GM19395 (cell line): ENCODE data around the gene ARFGEF2.
"Not testable (repeated sequence)": the region's sequence is repeated elsewhere in the genome, so short reads cannot be mapped to it uniquely, and the experiment has no call there.

ENCODE experiments used
- ATAC-seq: cut with Tn5 transposase; IDR thresholded peaks from one replicate; pipeline ENCODE4 v1.9.1; 2021; ENCODE audit warnings: mild to moderate bottlenecking, moderate library complexity; ENCODE audit not compliant: unreplicated experiment

Gene ARFGEF2

GRCh38 chr20:48926821-48927220 lies 5.3 kb downstream of the ARFGEF2 start:
- no peak for ATAC-seq

GRCh38 chr20:48928832-48929725 lies 7.6 kb downstream of the ARFGEF2 start:
- no peak for ATAC-seq

- ATAC-seq, result no peak
Measured at GRCh38 chr20:48930035-48930434, 8.5 kb downstream of the ARFGEF2 start.

- ATAC-seq, result no peak
Measured at GRCh38 chr20:48930878-48931277, 9.4 kb downstream of the ARFGEF2 start.

- no peak for ATAC-seq
Measured at GRCh38 chr20:48931527-48932374, 10.2 kb downstream of the ARFGEF2 start.

- no peak for ATAC-seq
Measured at GRCh38 chr20:48932375-48932941, 10.9 kb downstream of the ARFGEF2 start.

- ATAC-seq, result no peak
Measured at GRCh38 chr20:48933017-48933766, 11.7 kb downstream of the ARFGEF2 start.

- ATAC-seq, result not testable (repeated sequence)
Measured at GRCh38 chr20:48934273-48934877, 12.9 kb downstream of the ARFGEF2 start.

- ATAC-seq, result not testable (repeated sequence)
Measured at GRCh38 chr20:48934966-48935365, 13.5 kb downstream of the ARFGEF2 start.

- ATAC-seq, result not testable (repeated sequence)
Measured at GRCh38 chr20:48936178-48936577, 14.7 kb downstream of the ARFGEF2 start.

- no peak for ATAC-seq
Measured at GRCh38 chr20:48937674-48938073, 16.2 kb downstream of the ARFGEF2 start.

- ATAC-seq, result no peak
Measured at GRCh38 chr20:48938670-48939069, 17.2 kb downstream of the ARFGEF2 start.

- ATAC-seq, result no peak
Measured at GRCh38 chr20:48940170-48940569, 18.7 kb downstream of the ARFGEF2 start.

GRCh38 chr20:48941467-48941866 lies 20.0 kb downstream of the ARFGEF2 start:
- ATAC-seq, result no peak

- no peak for ATAC-seq
Measured at GRCh38 chr20:48942730-48943129, 21.2 kb downstream of the ARFGEF2 start.

- ATAC-seq, result no peak
Measured at GRCh38 chr20:48944663-48945297, 23.3 kb downstream of the ARFGEF2 start.

GRCh38 chr20:48945840-48946514 lies 24.5 kb downstream of the ARFGEF2 start:
- ATAC-seq, result no peak

GRCh38 chr20:48948612-48949011 lies 27.1 kb downstream of the ARFGEF2 start:
- no peak for ATAC-seq
